Measurements from ENCODE around the gene PLAGL2.

GRCh38 chr20:32189691-32190615 is 17.6 kb downstream of the PLAGL2 start:
- TF ChIP-seq, protein P1, sequence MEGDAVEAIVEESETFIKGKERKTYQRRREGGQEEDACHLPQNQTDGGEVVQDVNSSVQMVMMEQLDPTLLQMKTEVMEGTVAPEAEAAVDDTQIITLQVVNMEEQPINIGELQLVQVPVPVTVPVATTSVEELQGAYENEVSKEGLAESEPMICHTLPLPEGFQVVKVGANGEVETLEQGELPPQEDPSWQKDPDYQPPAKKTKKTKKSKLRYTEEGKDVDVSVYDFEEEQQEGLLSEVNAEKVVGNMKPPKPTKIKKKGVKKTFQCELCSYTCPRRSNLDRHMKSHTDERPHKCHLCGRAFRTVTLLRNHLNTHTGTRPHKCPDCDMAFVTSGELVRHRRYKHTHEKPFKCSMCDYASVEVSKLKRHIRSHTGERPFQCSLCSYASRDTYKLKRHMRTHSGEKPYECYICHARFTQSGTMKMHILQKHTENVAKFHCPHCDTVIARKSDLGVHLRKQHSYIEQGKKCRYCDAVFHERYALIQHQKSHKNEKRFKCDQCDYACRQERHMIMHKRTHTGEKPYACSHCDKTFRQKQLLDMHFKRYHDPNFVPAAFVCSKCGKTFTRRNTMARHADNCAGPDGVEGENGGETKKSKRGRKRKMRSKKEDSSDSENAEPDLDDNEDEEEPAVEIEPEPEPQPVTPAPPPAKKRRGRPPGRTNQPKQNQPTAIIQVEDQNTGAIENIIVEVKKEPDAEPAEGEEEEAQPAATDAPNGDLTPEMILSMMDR (conservative IDR thresholded peaks at IDR 0.05; ENCODE audit: low read depth, low read length) = no peak
- TF ChIP-seq EZH2 (IDR thresholded peaks at IDR 0.05; ENCODE audit: borderline replicate concordance, low read depth, low read length, poor library complexity, severe bottlenecking) = no peak

Measured in A673 (cell line).